WTC11 (cell line): ENCODE results near the gene LDLRAD4. TPM values are rescaled to one million over a fixed set of nuclear protein-coding genes. Genes with fewer than 3 reads are reported as not detected.
A peak's percentile ranks its signal among the peaks of the same experiment; 100 is the strongest.

Experiments
- ATAC-seq: fragments of 200-7000 bp; cut with Tn5 transposase; 2 replicates; pipeline ENCODE4 v1.10.0; 2021; ENCODE audit warnings: mild to moderate bottlenecking, moderate library complexity
- CTCF ChIA-PET: fragments of 300-600 bp; sonication (Branson Sonifier 250); formaldehyde crosslinking; loops from one replicate; lab custom pipeline; 2021; ENCODE audit warnings: antibody characterized with exemption; lab: Charles Lee
- POLR2A ChIA-PET: fragments of 350-600 bp; sonication (Branson Sonifier 250); formaldehyde crosslinking; loops from one replicate; lab custom pipeline; 2021; ENCODE audit warnings: antibody characterized with exemption; lab: Charles Lee
- DNase-seq: peaks from one replicate; pipeline ENCODE4 v3.0.0; 2021; ENCODE audit warnings: low spot score
- H3K27ac Mint-ChIP-seq: 2 replicates; pipeline ENCODE4 v1.8.0; 2021; ENCODE audit warnings: mixed read lengths
- H3K27me3 Mint-ChIP-seq: 2 replicates; pipeline ENCODE4 v1.8.0; 2021; ENCODE audit warnings: low read depth, mild to moderate bottlenecking, moderate library complexity, mixed read lengths
- H3K36me3 Mint-ChIP-seq: 2 replicates; pipeline ENCODE4 v1.8.0; 2021; ENCODE audit warnings: mixed read lengths
- H3K4me1 Mint-ChIP-seq: 2 replicates; pipeline ENCODE4 v1.8.0; 2022; ENCODE audit warnings: mixed read lengths
- H3K4me3 Mint-ChIP-seq: 2 replicates; pipeline ENCODE4 v1.8.0; 2021; ENCODE audit warnings: mild to moderate bottlenecking, moderate library complexity, mixed read lengths
- H3K9me3 Mint-ChIP-seq: 2 replicates; pipeline ENCODE4 v1.8.0; 2021; ENCODE audit warnings: mixed read lengths
- CREB1 ChIP-seq: sonication (generic); formaldehyde crosslinking; IDR thresholded peaks from 2 replicates; pipeline ENCODE4 v1.8.0; 2023; ENCODE audit warnings: mild to moderate bottlenecking, missing genetic modification reagents
- ELF4 ChIP-seq: sonication (generic); formaldehyde crosslinking; IDR thresholded peaks from 2 replicates; pipeline ENCODE4 v1.8.1; 2022; ENCODE audit warnings: low read depth, mild to moderate bottlenecking, moderate library complexity, missing genetic modification reagents
- EMX1 ChIP-seq: fragments of 250-450 bp; sonication (Bioruptor Pico); IDR thresholded peaks from 2 replicates; pipeline ENCODE4 v1.8.0; 2021; ENCODE audit warnings: mild to moderate bottlenecking
- ESRRA ChIP-seq: sonication (generic); formaldehyde crosslinking; IDR thresholded peaks from 2 replicates; pipeline ENCODE4 v1.8.1; 2022; ENCODE audit warnings: mild to moderate bottlenecking, missing genetic modification reagents, borderline replicate concordance
- GABPB1 ChIP-seq: sonication (generic); formaldehyde crosslinking; IDR thresholded peaks from 2 replicates; pipeline ENCODE4 v1.8.1; 2023; ENCODE audit warnings: mild to moderate bottlenecking, missing genetic modification reagents
- GTF2I ChIP-seq: fragments of 250-450 bp; sonication (Bioruptor Pico); conservative IDR thresholded peaks from 2 replicates; pipeline ENCODE4 v1.4.0; 2021; ENCODE audit warnings: mild to moderate bottlenecking
- HMGA2 ChIP-seq: fragments of 250-450 bp; sonication (Bioruptor Pico); IDR thresholded peaks from 2 replicates; pipeline ENCODE4 v1.4.0; 2021; ENCODE audit warnings: mild to moderate bottlenecking, moderate library complexity
- IRF1 ChIP-seq: sonication (generic); formaldehyde crosslinking; IDR thresholded peaks from 2 replicates; pipeline ENCODE4 v1.8.0; 2023; ENCODE audit warnings: missing genetic modification reagents
- JUN ChIP-seq: sonication (generic); formaldehyde crosslinking; IDR thresholded peaks from 2 replicates; pipeline ENCODE4 v1.8.0; 2023; ENCODE audit warnings: mild to moderate bottlenecking, missing genetic modification reagents
- MXD4 ChIP-seq: fragments of 250-450 bp; sonication (Bioruptor Pico); IDR thresholded peaks from 2 replicates; pipeline ENCODE4 v1.8.0; 2021; ENCODE audit warnings: mild to moderate bottlenecking, moderate library complexity, borderline replicate concordance
- MYBL2 ChIP-seq: sonication (generic); formaldehyde crosslinking; IDR thresholded peaks from 2 replicates; pipeline ENCODE4 v1.8.1; 2023; ENCODE audit warnings: mild to moderate bottlenecking, moderate library complexity, missing genetic modification reagents
- NFE2L1 ChIP-seq: sonication (generic); formaldehyde crosslinking; IDR thresholded peaks from 2 replicates; pipeline ENCODE4 v1.8.1; 2023; ENCODE audit warnings: missing genetic modification reagents
- NR1H2 ChIP-seq: sonication (generic); formaldehyde crosslinking; IDR thresholded peaks from 2 replicates; pipeline ENCODE4 v1.9.0; 2021; ENCODE audit warnings: mild to moderate bottlenecking, moderate library complexity, missing genetic modification reagents
- SMAD4 ChIP-seq: sonication (generic); formaldehyde crosslinking; IDR thresholded peaks from 2 replicates; pipeline ENCODE4 v1.8.0; 2022; ENCODE audit warnings: mild to moderate bottlenecking, missing genetic modification reagents
- TP53 ChIP-seq: sonication (generic); formaldehyde crosslinking; IDR thresholded peaks from 2 replicates; pipeline ENCODE4 v1.8.1; 2023; ENCODE audit warnings: mild to moderate bottlenecking, missing genetic modification reagents
- USF2 ChIP-seq: sonication (generic); formaldehyde crosslinking; IDR thresholded peaks from 2 replicates; pipeline ENCODE4 v1.8.1; 2023; ENCODE audit warnings: mild to moderate bottlenecking, missing genetic modification reagents, moderate library complexity
- ZBTB21 ChIP-seq: sonication (generic); formaldehyde crosslinking; IDR thresholded peaks from 2 replicates; pipeline ENCODE4 v1.8.1; 2023; ENCODE audit warnings: mild to moderate bottlenecking, missing genetic modification reagents, borderline replicate concordance
- ZBTB43 ChIP-seq: sonication (generic); formaldehyde crosslinking; IDR thresholded peaks from 2 replicates; pipeline ENCODE4 v1.8.1; 2023; ENCODE audit warnings: mild to moderate bottlenecking, missing genetic modification reagents
- ZNF121 ChIP-seq: sonication (generic); formaldehyde crosslinking; IDR thresholded peaks from 2 replicates; pipeline ENCODE4 v1.8.0; 2023; ENCODE audit warnings: missing genetic modification reagents
- ZSCAN18 ChIP-seq: fragments of 250-450 bp; sonication (Bioruptor Pico); IDR thresholded peaks from 2 replicates; pipeline ENCODE4 v2.1.2; 2022; ENCODE audit warnings: mild to moderate bottlenecking, moderate library complexity
- total RNA-seq: library from RNA; stranded (reverse); gene quantifications from 3 replicates; pipeline ENCODE4 v1.2.3, GENCODE V29; 2021
- TF ChIP-seq, protein P1 (sequence below): sonication (generic); formaldehyde crosslinking; IDR thresholded peaks from 2 replicates; pipeline ENCODE4 v1.8.0; 2022; ENCODE audit warnings: mild to moderate bottlenecking, missing genetic modification reagents
- TF ChIP-seq, protein P2 (sequence below): sonication (generic); formaldehyde crosslinking; IDR thresholded peaks from 2 replicates; pipeline ENCODE4 v1.8.1; 2022; ENCODE audit warnings: missing genetic modification reagents, borderline replicate concordance

Gene LDLRAD4
- total RNA-seq, 1 experiment from 2014 or later: 6.2 TPM

- no peak for TF ChIP-seq ZSCAN18 (CRISPR knock-in tag)
- TF ChIP-seq ELF4 (CRISPR knock-in tag): no peak
- no peak for TF ChIP-seq GABPB1 (CRISPR knock-in tag)
- no peak for TF ChIP-seq NR1H2 (CRISPR knock-in tag)
- no peak for TF ChIP-seq ZBTB43 (CRISPR knock-in tag)
- no peak for TF ChIP-seq IRF1 (CRISPR knock-in tag)
- no peak for TF ChIP-seq EMX1 (CRISPR knock-in tag)
- no peak for TF ChIP-seq MYBL2 (CRISPR knock-in tag)
Measured at GRCh38 chr18:13288509-13289133, 70.1 kb downstream of the LDLRAD4 start (continued).

- DNase-seq: no peak
- H3K27ac Mint-ChIP-seq: peak overlapping the region; percentile 68; the same call in 1 of the 2 replicates
- ATAC-seq: no peak
- peaks cover 5% of the 10 kb centered on the region; the same call in 1 of the 2 replicates for H3K4me1 Mint-ChIP-seq
- no peaks in the 10 kb centered on the region for H3K9me3 Mint-ChIP-seq
- no peak overlapping the region for H3K4me3 Mint-ChIP-seq
- POLR2A ChIA-PET: no interaction called here
- no peaks in the 10 kb centered on the region for H3K27me3 Mint-ChIP-seq
- CTCF ChIA-PET: no interaction called here
- TF ChIP-seq, protein P1, sequence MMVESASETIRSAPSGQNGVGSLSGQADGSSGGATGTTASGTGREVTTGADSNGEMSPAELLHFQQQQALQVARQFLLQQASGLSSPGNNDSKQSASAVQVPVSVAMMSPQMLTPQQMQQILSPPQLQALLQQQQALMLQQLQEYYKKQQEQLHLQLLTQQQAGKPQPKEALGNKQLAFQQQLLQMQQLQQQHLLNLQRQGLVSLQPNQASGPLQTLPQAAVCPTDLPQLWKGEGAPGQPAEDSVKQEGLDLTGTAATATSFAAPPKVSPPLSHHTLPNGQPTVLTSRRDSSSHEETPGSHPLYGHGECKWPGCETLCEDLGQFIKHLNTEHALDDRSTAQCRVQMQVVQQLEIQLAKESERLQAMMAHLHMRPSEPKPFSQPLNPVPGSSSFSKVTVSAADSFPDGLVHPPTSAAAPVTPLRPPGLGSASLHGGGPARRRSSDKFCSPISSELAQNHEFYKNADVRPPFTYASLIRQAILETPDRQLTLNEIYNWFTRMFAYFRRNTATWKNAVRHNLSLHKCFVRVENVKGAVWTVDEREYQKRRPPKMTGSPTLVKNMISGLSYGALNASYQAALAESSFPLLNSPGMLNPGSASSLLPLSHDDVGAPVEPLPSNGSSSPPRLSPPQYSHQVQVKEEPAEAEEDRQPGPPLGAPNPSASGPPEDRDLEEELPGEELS: no peak
- no peak for TF ChIP-seq TP53
- no peaks in the 10 kb centered on the region for H3K36me3 Mint-ChIP-seq
Measured at GRCh38 chr18:13289481-13290205, 71.1 kb downstream of the LDLRAD4 start.

- ChIA-PET POLR2A (no interaction called here), CTCF (no interaction called here)
- H3K27ac Mint-ChIP-seq: no peak overlapping the region
- H3K4me3 Mint-ChIP-seq: no peak overlapping the region
- peaks cover 5% of the 10 kb centered on the region; the same call in 1 of the 2 replicates for H3K4me1 Mint-ChIP-seq
- H3K27me3 Mint-ChIP-seq: no peaks in the 10 kb centered on the region
- no peaks in the 10 kb centered on the region for H3K9me3 Mint-ChIP-seq
- H3K36me3 Mint-ChIP-seq: no peaks in the 10 kb centered on the region
- no peak for ATAC-seq
- no peak for DNase-seq
- TF ChIP-seq SMAD4: no peak
- TF ChIP-seq ZBTB21 (CRISPR knock-in tag): no peak
- no peak for TF ChIP-seq MXD4 (CRISPR knock-in tag)
- no peak for TF ChIP-seq NFE2L1 (CRISPR knock-in tag)
- TF ChIP-seq ZNF121 (CRISPR knock-in tag): no peak
- no peak for TF ChIP-seq HMGA2 (CRISPR knock-in tag)
- TF ChIP-seq, protein P2, sequence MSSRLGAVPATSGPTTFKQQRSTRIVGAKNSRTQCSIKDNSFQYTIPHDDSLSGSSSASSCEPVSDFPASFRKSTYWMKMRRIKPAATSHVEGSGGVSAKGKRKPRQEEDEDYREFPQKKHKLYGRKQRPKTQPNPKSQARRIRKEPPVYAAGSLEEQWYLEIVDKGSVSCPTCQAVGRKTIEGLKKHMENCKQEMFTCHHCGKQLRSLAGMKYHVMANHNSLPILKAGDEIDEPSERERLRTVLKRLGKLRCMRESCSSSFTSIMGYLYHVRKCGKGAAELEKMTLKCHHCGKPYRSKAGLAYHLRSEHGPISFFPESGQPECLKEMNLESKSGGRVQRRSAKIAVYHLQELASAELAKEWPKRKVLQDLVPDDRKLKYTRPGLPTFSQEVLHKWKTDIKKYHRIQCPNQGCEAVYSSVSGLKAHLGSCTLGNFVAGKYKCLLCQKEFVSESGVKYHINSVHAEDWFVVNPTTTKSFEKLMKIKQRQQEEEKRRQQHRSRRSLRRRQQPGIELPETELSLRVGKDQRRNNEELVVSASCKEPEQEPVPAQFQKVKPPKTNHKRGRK (CRISPR knock-in tag): no peak
- TF ChIP-seq CREB1 (CRISPR knock-in tag): no peak
- TF ChIP-seq GTF2I (CRISPR knock-in tag): no peak
- no peak for TF ChIP-seq JUN
- no peak for TF ChIP-seq USF2 (CRISPR knock-in tag)
- TF ChIP-seq ESRRA (CRISPR knock-in tag): no peak
Measured at GRCh38 chr18:13290856-13291271, 72.3 kb downstream of the LDLRAD4 start.
